H1 (cell line): ENCODE results near the gene PRR12. TPM values are rescaled to one million over a fixed set of nuclear protein-coding genes. Genes with fewer than 3 reads are reported as not detected.

Source experiments
- CTCF ChIA-PET: fragments of 300-600 bp; sonication (Branson Sonifier 250); formaldehyde crosslinking; loops from one replicate; lab custom pipeline; 2021; ENCODE audit not compliant: partially characterized antibody; lab: Charles Lee
- POLR2A ChIA-PET: fragments of 300-600 bp; sonication (Branson Sonifier 250); formaldehyde crosslinking; loops from one replicate; lab custom pipeline; 2021; ENCODE audit warnings: inconsistent platforms; ENCODE audit not compliant: partially characterized antibody; lab: Charles Lee
- DNase-seq, 2 experiments: peaks; one replicate each; pipeline versions ENCODE4 v3.0.0 to v3.0.0-alpha.2; 2010 to 2022; ENCODE audit warnings: low spot score in 2 of 2, low read depth in 1 of 2, mixed read lengths in 1 of 2
- FAIRE-seq: peaks from 2 replicates; lab custom pipeline; 2011; peaks lifted over from hg19 to GRCh38; lab: Jason Lieb, UNC
- H2AFZ ChIP-seq: 2 replicates; pipeline ENCODE4 v1.8.1; 2012; ENCODE audit warnings: low read length, inconsistent platforms
- H2AK5ac ChIP-seq: 2 replicates; pipeline ENCODE4 v1.6.1; 2013; ENCODE audit warnings: low read depth, low read length
- H2BK120ac ChIP-seq: replicated peaks from 2 replicates; pipeline ENCODE3; 2013; ENCODE audit warnings: low read depth, low read length, inconsistent platforms
- H2BK12ac ChIP-seq: 2 replicates; pipeline ENCODE4 v1.6.1; 2013; ENCODE audit warnings: low read depth, low read length
- H2BK15ac ChIP-seq: 2 replicates; pipeline ENCODE4 v1.6.1; 2013; ENCODE audit warnings: low read length
- H2BK20ac ChIP-seq: 2 replicates; pipeline ENCODE4 v1.6.1; 2013; ENCODE audit warnings: low read length
- H2BK5ac ChIP-seq: 2 replicates; pipeline ENCODE4 v1.6.1; 2013; ENCODE audit warnings: low read depth, low read length
- H3K14ac ChIP-seq: 2 replicates; pipeline ENCODE4 v1.6.1; 2013; ENCODE audit warnings: inconsistent platforms; ENCODE audit not compliant: insufficient read length
- H3K18ac ChIP-seq: 2 replicates; pipeline ENCODE4 v1.6.1; 2013; ENCODE audit warnings: low read length; ENCODE audit errors: extremely low read depth
- H3K23ac ChIP-seq: 2 replicates; pipeline ENCODE4 v1.6.1; 2013; ENCODE audit warnings: inconsistent platforms; ENCODE audit not compliant: insufficient read length
- H3K23me2 ChIP-seq: 2 replicates; pipeline ENCODE4 v1.6.1; 2013; ENCODE audit warnings: low read depth, low read length
- H3K27ac ChIP-seq: 2 replicates; pipeline ENCODE4 v1.6.1; 2011; ENCODE audit warnings: low read depth, low read length, inconsistent platforms
- H3K27me3 ChIP-seq, 4 experiments: replicated peaks in 1 of 4; 1 replicate in 1 of 4; 2 replicates in 3 of 4; pipeline versions ENCODE4 v1.6.1 to v1.8.1; 2011 to 2013; ENCODE audit warnings: low read length in 3 of 4, mild to moderate bottlenecking in 3 of 4, inconsistent platforms in 2 of 4, mixed read lengths in 2 of 4, moderate library complexity in 1 of 4; ENCODE audit not compliant: control insufficient read depth in 3 of 4, insufficient read depth in 3 of 4; ENCODE audit errors: extremely low read depth in 1 of 4
- H3K36me3 ChIP-seq, 4 experiments: 2 replicates each; pipeline versions ENCODE4 v1.6.1 to v1.8.1; 2011 to 2013; ENCODE audit warnings: mild to moderate bottlenecking in 4 of 4, low read length in 3 of 4, moderate library complexity in 2 of 4, control low read depth in 1 of 4, inconsistent platforms in 1 of 4; ENCODE audit not compliant: insufficient read depth in 4 of 4, control insufficient read depth in 2 of 4
- H3K4ac ChIP-seq: replicated peaks from 2 replicates; pipeline ENCODE3; 2013; ENCODE audit warnings: low read length, low read depth, mixed read lengths, inconsistent platforms; ENCODE audit not compliant: insufficient read length
- H3K4me1 ChIP-seq, 4 experiments: replicated peaks in 1 of 4; 1 replicate in 1 of 4; 2 replicates in 3 of 4; pipeline versions ENCODE4 v1.6.1 to v1.8.1; 2011 to 2013; ENCODE audit warnings: low read length in 3 of 4, inconsistent platforms in 2 of 4, mixed read lengths in 1 of 4; ENCODE audit not compliant: insufficient read depth in 4 of 4, control insufficient read depth in 3 of 4
- H3K4me2 ChIP-seq, 2 experiments: 2 replicates each; pipeline versions ENCODE4 v1.6.1 to v1.8.1; 2011 to 2013; ENCODE audit warnings: low read depth in 2 of 2, low read length in 2 of 2, control low read depth in 1 of 2, inconsistent platforms in 1 of 2, mild to moderate bottlenecking in 1 of 2; ENCODE audit not compliant: insufficient read depth in 1 of 2
- H3K4me3 ChIP-seq, 4 experiments: fragments of 200-600, 300-600 bp in 1 of 4; sonication (generic), shearing (Covaris generic), sonication (Bioruptor Twin) in 1 of 4; 2 replicates each; pipeline versions ENCODE4 v1.5.1 to v1.8.1; 2011 to 2016; ENCODE audit warnings: low read length in 4 of 4, low read depth in 3 of 4, control low read depth in 2 of 4, inconsistent platforms in 2 of 4, mild to moderate bottlenecking in 2 of 4, mixed read lengths in 1 of 4, moderate library complexity in 1 of 4; ENCODE audit not compliant: insufficient read depth in 2 of 4; ENCODE audit errors: extremely low read depth in 1 of 4
- H3K56ac ChIP-seq: replicated peaks from 2 replicates; pipeline ENCODE3; 2013; ENCODE audit warnings: low read depth, mild to moderate bottlenecking, mixed read lengths, low read length, inconsistent platforms; ENCODE audit not compliant: insufficient read length
- H3K79me1 ChIP-seq: 2 replicates; pipeline ENCODE4 v1.6.1; 2013; ENCODE audit warnings: low read depth, low read length, control low read depth
- H3K79me2 ChIP-seq, 2 experiments: 2 replicates each; pipeline versions ENCODE4 v1.6.1 to v1.8.1; 2012 to 2013; ENCODE audit warnings: low read length in 2 of 2, mild to moderate bottlenecking in 2 of 2, inconsistent platforms in 1 of 2; ENCODE audit not compliant: insufficient read depth in 2 of 2, control insufficient read depth in 1 of 2
- H3K9ac ChIP-seq, 4 experiments: replicated peaks in 1 of 4; 1 replicate in 1 of 4; 2 replicates in 3 of 4; pipeline versions ENCODE4 v1.6.1 to v1.8.1; 2011 to 2013; ENCODE audit warnings: low read depth in 3 of 4, low read length in 3 of 4, control low read depth in 2 of 4, mild to moderate bottlenecking in 2 of 4, moderate library complexity in 2 of 4, inconsistent platforms in 1 of 4; ENCODE audit errors: extremely low read depth in 1 of 4
- H3K9me3 ChIP-seq, 2 experiments: 2 replicates each; pipeline versions ENCODE4 v1.6.1 to v1.8.1; 2012 to 2013; ENCODE audit warnings: mild to moderate bottlenecking in 2 of 2, moderate library complexity in 2 of 2, control low read depth in 1 of 2, inconsistent platforms in 1 of 2, low read depth in 1 of 2, low read length in 1 of 2, mixed read lengths in 1 of 2; ENCODE audit not compliant: insufficient read depth in 2 of 2
- H4K20me1 ChIP-seq, 2 experiments: replicated peaks in 1 of 2; 2 replicates each; pipeline versions ENCODE3 to v1.8.1; 2011 to 2013; ENCODE audit warnings: inconsistent platforms in 2 of 2, low read length in 2 of 2, mild to moderate bottlenecking in 1 of 2; ENCODE audit not compliant: insufficient read depth in 2 of 2, control insufficient read depth in 1 of 2
- H4K5ac ChIP-seq: 2 replicates; pipeline ENCODE4 v1.6.1; 2013; ENCODE audit warnings: low read length, low read depth, mixed read lengths, inconsistent platforms; ENCODE audit not compliant: insufficient read length
- H4K8ac ChIP-seq: 2 replicates; pipeline ENCODE4 v1.8.0; 2013; ENCODE audit warnings: mild to moderate bottlenecking, moderate library complexity, low read length, inconsistent platforms; ENCODE audit not compliant: insufficient read depth; ENCODE audit errors: extremely low read depth
- H4K91ac ChIP-seq: replicated peaks from 2 replicates; pipeline ENCODE3; 2013; ENCODE audit warnings: low read length, mixed read lengths, inconsistent platforms; ENCODE audit not compliant: insufficient read length
- ATF2 ChIP-seq: IDR thresholded peaks from 2 replicates; pipeline ENCODE4 v1.6.1; 2012; ENCODE audit warnings: low read length, inconsistent platforms
- GABPA ChIP-seq: IDR thresholded peaks from 2 replicates; pipeline ENCODE4 v1.6.1; 2011; ENCODE audit warnings: mild to moderate bottlenecking, low read length, moderate library complexity, borderline replicate concordance; ENCODE audit not compliant: insufficient read depth
- HDAC2 ChIP-seq, 2 experiments: fragments of 300-600 bp in 1 of 2; sonication (generic) in 1 of 2; IDR thresholded peaks; 2 replicates each; pipeline ENCODE4 v1.6.1; 2011 to 2012; ENCODE audit warnings: low read depth in 2 of 2, low read length in 2 of 2, mild to moderate bottlenecking in 2 of 2, moderate library complexity in 2 of 2, borderline replicate concordance in 1 of 2, inconsistent platforms in 1 of 2
- HDAC6 ChIP-seq: IDR thresholded peaks from one replicate; pipeline ENCODE4 v1.7.1; 2012; ENCODE audit warnings: low read depth, mild to moderate bottlenecking, inconsistent platforms, low read length, moderate library complexity
- POLR2AphosphoS5 ChIP-seq: IDR thresholded peaks from 2 replicates; pipeline ENCODE4 v1.6.1; 2011; ENCODE audit warnings: low read depth, low read length
- RBBP5 ChIP-seq: IDR thresholded peaks from 2 replicates; pipeline ENCODE4 v1.7.1; 2012; ENCODE audit warnings: low read depth, mild to moderate bottlenecking, inconsistent platforms, low read length, moderate library complexity, borderline replicate concordance
- SP4 ChIP-seq: IDR thresholded peaks from 2 replicates; pipeline ENCODE4 v1.6.1; 2012; ENCODE audit warnings: low read length, inconsistent platforms
- YY1 ChIP-seq: IDR thresholded peaks from 2 replicates; pipeline ENCODE4 v1.6.1; 2011; ENCODE audit warnings: low read depth, mild to moderate bottlenecking, low read length
- WGBS, 2 experiments: shearing (Covaris generic) in 1 of 2; methylation state at CpG; one replicate each; pipeline versions ENCODE4 v1.1.6 to v1.1.7; 2013 to 2015; ENCODE audit warnings: low lambda C conversion rate in 2 of 2, mixed read lengths in 2 of 2, inconsistent platforms in 1 of 2, low coverage in 1 of 2, missing lambda C conversion rate in 1 of 2; ENCODE audit not compliant: insufficient replicate concordance in 2 of 2, insufficient coverage in 1 of 2, insufficient read length in 1 of 2; ENCODE audit errors: extremely low coverage in 1 of 2, missing lambda C conversion rate in 1 of 2; 5-methylcytosine and 5-hydroxymethylcytosine counted together
- polyA plus RNA-seq, 7 experiments: library from polyadenylated mRNA; depleted of rRNA in 3 of 7; stranded (reverse) in 5 of 7; unstranded in 2 of 7; fragments of >200 nt in 5 of 7; fragments of 200-250 nt in 2 of 7; gene quantifications; 1 replicate in 5 of 7; 2 replicates in 1 of 7; 4 replicates in 1 of 7; pipeline versions ENCODE4 v1.2.1 to v1.2.3, GENCODE V29; 2011 to 2013; ENCODE audit warnings: missing spikeins in 2 of 7, mixed read lengths in 2 of 7
- total RNA-seq: library from RNA; stranded (reverse); fragmentation: NEBNext Ultra II Directional; extraction: Animal tissue kit (Norgen Biotek cat#: 25700); gene quantifications from 2 replicates; pipeline ENCODE4 v1.2.1, GENCODE V29; 2021

PRR12 gene
- total and polyA plus RNA-seq, 2 of the 8 experiments (the other 6 are each of a cell fraction or from before 2014, with no cell fraction given): 2.5 to 59.4 TPM

GRCh38 chr19:49601482-49602038 lies 10.6 kb downstream of the PRR12 start:
- Histone ChIP-seq H2AFZ (no peak overlapping the region), H3K27me3 (no peaks in the 10 kb centered on the region), H2BK120ac (no peak overlapping the region), H3K18ac (no peak overlapping the region), H4K20me1 (peaks cover 0 to 24% of the 10 kb centered on the region in 2 experiments), H3K14ac (no peak overlapping the region), H3K56ac (no peak overlapping the region), H3K4me2 (no peak overlapping the region), H4K91ac (no peak overlapping the region), H3K36me3 (peaks cover 22 to 83% (median 61%) of the 10 kb centered on the region in 4 experiments), H3K4me1 (no peaks in the 10 kb centered on the region), H3K9ac (no peak overlapping the region), H2BK15ac (no peak overlapping the region), H3K79me1 (no peaks in the 10 kb centered on the region; the same call in none of the 2 replicates), H3K27ac (no peak overlapping the region), H3K79me2 (peaks cover 4 to 72% of the 10 kb centered on the region in 2 experiments; a peak in 2 of 4 replicates), H3K23ac (no peak overlapping the region), H2BK20ac (no peak overlapping the region), H3K4me3 (no peak overlapping the region), H2BK5ac (no peak overlapping the region), H3K9me3 (no peaks in the 10 kb centered on the region), H3K4ac (no peak overlapping the region), H4K5ac (no peak overlapping the region), H4K8ac (no peak overlapping the region; the same call in 1 of the 2 replicates), H2BK12ac (no peak overlapping the region), H3K23me2 (no peaks in the 10 kb centered on the region), H2AK5ac (no peak overlapping the region)
- WGBS, 2 experiments: 96% methylated on average over 25 of the region's 38 CpGs; no CpG with 5 or more reads in 1 of the 2 experiments
- no peak for TF ChIP-seq HDAC6
- no peak for TF ChIP-seq SP4
- no peak for TF ChIP-seq RBBP5
- TF ChIP-seq GABPA: no peak
- TF ChIP-seq POLR2AphosphoS5: peak; percentile 22; the same call in 1 of the 2 replicates
- TF ChIP-seq ATF2: no peak
- TF ChIP-seq HDAC2 (IDR thresholded peaks at IDR 0.05; ENCODE audit: borderline replicate concordance in 1 of 2, low read depth in 2 of 2, low read length in 2 of 2): no peak
- TF ChIP-seq YY1: no peak
- DNase-seq (no peak), FAIRE-seq (no peak)
- ChIA-PET CTCF (interaction anchor here (0.8 to 1.3 kb wide), 4 partner anchors 10 to 79 kb away, joined by 3 to 4 read pairs (median 3); no protein-coding TSS in a partner anchor), POLR2A (interaction anchor here (0.6 to 50.7 kb wide), 3 partner anchors 0 to 29 kb away, joined by 3 to 840 read pairs (median 840); partner anchors contain the start of genes PRR12, RRAS and SCAF1)
